SKM-1 (cell line): ENCODE measurements around the gene CHST3.
"Not testable (repeated sequence)": the region's sequence is repeated elsewhere in the genome, so short reads cannot be mapped to it uniquely, and the experiment has no call there.

Experiments used
- DNase-seq: peaks from one replicate; lab custom pipeline; 2025; ENCODE audit not compliant: unreplicated experiment; lab: John Stamatoyannopoulos, UW

CHST3 gene

GRCh38 chr10:71948496-71949067, 15.6 kb upstream of the CHST3 start:
- DNase-seq, result no peak

- DNase-seq, result no peak
Observed at GRCh38 chr10:71950683-71951082, 13.5 kb upstream of the CHST3 start.

GRCh38 chr10:71952745-71953144, 11.4 kb upstream of the CHST3 start:
- no peak for DNase-seq

GRCh38 chr10:71957546-71958275, 6.5 kb upstream of the CHST3 start:
- DNase-seq, result no peak

GRCh38 chr10:71959526-71959925, 4.7 kb upstream of the CHST3 start:
- DNase-seq, result no peak

GRCh38 chr10:71961831-71962230, 2.4 kb upstream of the CHST3 start:
- no peak for DNase-seq

GRCh38 chr10:71962901-71963300, 1.3 kb upstream of the CHST3 start:
- DNase-seq, result no peak

- DNase-seq, result no peak
Observed at GRCh38 chr10:71963351-71964097, 671 bp upstream of the CHST3 start.

- no peak for DNase-seq
Observed at GRCh38 chr10:71964743-71965515, 734 bp downstream of the CHST3 start.

- DNase-seq, result no peak
Observed at GRCh38 chr10:71965623-71966022, 1.4 kb downstream of the CHST3 start.

GRCh38 chr10:71966046-71967004, 2.1 kb downstream of the CHST3 start:
- DNase-seq, result no peak

GRCh38 chr10:71967958-71968357, 3.8 kb downstream of the CHST3 start:
- not testable (repeated sequence) for DNase-seq

GRCh38 chr10:71968553-71969474, 4.6 kb downstream of the CHST3 start:
- DNase-seq, result no peak

GRCh38 chr10:71969929-71970328, 5.7 kb downstream of the CHST3 start:
- DNase-seq, result no peak

- DNase-seq, result no peak
Observed at GRCh38 chr10:71970331-71970730, 6.1 kb downstream of the CHST3 start.

- DNase-seq, result no peak
Observed at GRCh38 chr10:71970869-71971268, 6.7 kb downstream of the CHST3 start.

GRCh38 chr10:71971311-71971731, 7.1 kb downstream of the CHST3 start:
- DNase-seq, result no peak

GRCh38 chr10:71971769-71972555, 7.8 kb downstream of the CHST3 start:
- DNase-seq, result no peak
